Liver (tissue), 3 donors: ENCODE data around the gene DHDH.

Source experiments
- CTCF ChIP-seq: fragments of 150-350 bp; IDR thresholded peaks from 2 replicates; pipeline ENCODE4 v1.5.1; 2017; ENCODE audit warnings: improper control_type of control experiment, low read depth, low read length; ENCODE audit not compliant: missing input control
- EGR1 ChIP-seq, 2 donors: IDR thresholded peaks; 2 replicates each; pipeline ENCODE4 v1.6.1; 2016 to 2018; ENCODE audit warnings: antibody characterized with exemption in 2 of 2, low read depth in 2 of 2
- GABPA ChIP-seq, 2 donors: IDR thresholded peaks in 1 of 2; conservative IDR thresholded peaks in 1 of 2; 2 replicates each; pipeline ENCODE4 v1.6.1; 2016; ENCODE audit warnings: antibody characterized with exemption in 2 of 2, mild to moderate bottlenecking in 1 of 2, moderate library complexity in 1 of 2
- HNF4A ChIP-seq, 2 donors: conservative IDR thresholded peaks; 2 replicates each; pipeline ENCODE4 v1.6.1; 2016; ENCODE audit warnings: antibody characterized with exemption in 2 of 2, mild to moderate bottlenecking in 2 of 2
- RAD21 ChIP-seq, 2 donors: IDR thresholded peaks; 2 replicates each; pipeline ENCODE4 v1.6.1; 2016; ENCODE audit warnings: antibody characterized with exemption in 2 of 2, mild to moderate bottlenecking in 2 of 2
- REST ChIP-seq: IDR thresholded peaks from 2 replicates; pipeline ENCODE4 v1.6.1; 2016; ENCODE audit warnings: antibody characterized with exemption, mild to moderate bottlenecking
- RXRA ChIP-seq, 2 donors: IDR thresholded peaks; 2 replicates each; pipeline ENCODE4 v1.6.1; 2017 to 2018; ENCODE audit warnings: antibody characterized with exemption in 2 of 2, mild to moderate bottlenecking in 1 of 2
- SP1 ChIP-seq: IDR thresholded peaks from 2 replicates; pipeline ENCODE4 v1.6.1; 2018; ENCODE audit warnings: antibody characterized with exemption, mild to moderate bottlenecking
- YY1 ChIP-seq: IDR thresholded peaks from 2 replicates; pipeline ENCODE4 v1.6.1; 2016; ENCODE audit warnings: antibody characterized with exemption, mild to moderate bottlenecking
- ZBTB33 ChIP-seq: IDR thresholded peaks from 2 replicates; pipeline ENCODE4 v1.6.1; 2016; ENCODE audit warnings: antibody characterized with exemption
- TF ChIP-seq, protein P1 (sequence below): IDR thresholded peaks from 2 replicates; pipeline ENCODE4 v1.6.1; 2016; ENCODE audit warnings: antibody characterized with exemption
- donor health status: healthy.
- donor health status: healthy.

DNA sequence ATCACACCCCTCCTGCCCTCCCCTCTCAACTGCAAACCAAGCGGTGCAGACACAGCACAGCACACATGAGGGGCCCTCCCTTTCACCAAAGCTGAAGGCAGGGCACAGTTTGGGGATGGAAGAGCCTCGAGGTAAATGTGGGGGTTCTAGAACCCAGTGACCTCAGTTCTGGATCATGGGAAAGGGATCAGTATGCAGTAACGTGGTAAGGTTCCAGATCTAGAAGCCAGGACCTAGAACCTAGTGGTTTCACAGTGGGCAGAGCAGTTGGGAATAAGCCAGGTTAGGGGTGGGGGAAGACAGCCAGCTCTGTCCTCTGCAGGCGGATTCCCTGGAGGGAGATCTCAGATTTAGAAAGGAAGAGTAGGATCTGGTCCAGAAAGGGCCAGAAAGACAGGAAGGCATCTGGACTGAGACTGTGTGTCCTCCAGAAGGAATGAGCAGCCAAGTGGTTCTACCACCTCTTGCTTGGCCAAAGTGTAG lies 34.7 kb downstream of the DHDH start:
- TF ChIP-seq CTCF (no peak), YY1 (no peak), SP1 (no peak), REST (no peak), EGR1 (IDR thresholded peaks at IDR 0.05; ENCODE audit: low read depth in 2 of 2) (no peak), RXRA (IDR thresholded peaks at IDR 0.05) (no peak), RAD21 (IDR thresholded peaks at IDR 0.05) (no peak), HNF4A (conservative IDR thresholded peaks at IDR 0.05) (no peak), ZBTB33 (no peak), GABPA (IDR thresholded peaks at IDR 0.05 in 1 of 2, conservative IDR thresholded peaks at IDR 0.05 in 1 of 2) (no peak)
- TF ChIP-seq, protein P1, sequence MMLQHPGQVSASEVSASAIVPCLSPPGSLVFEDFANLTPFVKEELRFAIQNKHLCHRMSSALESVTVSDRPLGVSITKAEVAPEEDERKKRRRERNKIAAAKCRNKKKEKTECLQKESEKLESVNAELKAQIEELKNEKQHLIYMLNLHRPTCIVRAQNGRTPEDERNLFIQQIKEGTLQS = no peak
